GM23338 (cell line): ENCODE data around the gene ERCC6. TPM values are rescaled to one million over a fixed set of nuclear protein-coding genes. Genes with fewer than 3 reads are reported as not detected.

Experiments used
- ATAC-seq: fragments of 200-7000 bp; cut with Tn5 transposase; 3 replicates; pipeline ENCODE4 v1.9.1; 2020
- DNase-seq: peaks from one replicate; pipeline ENCODE4 v3.0.0-alpha.2; 2015; ENCODE audit warnings: low spot score
- H2AFZ ChIP-seq: fragments of 200-600 bp; sonication (generic); 2 replicates; pipeline ENCODE4 v1.8.0; 2016; ENCODE audit warnings: antibody characterized with exemption, mild to moderate bottlenecking, moderate library complexity
- H3F3A ChIP-seq: fragments of 200-600 bp; sonication (generic); replicated peaks from 2 replicates; pipeline ENCODE4 v1.8.0; 2017; ENCODE audit warnings: antibody characterized with exemption, mixed run types, low read depth
- H3K27ac ChIP-seq: fragments of 200-600 bp; sonication (generic); 2 replicates; pipeline ENCODE4 v1.6.1; 2016; ENCODE audit warnings: low read depth
- H3K27me3 ChIP-seq: fragments of 200-600 bp; sonication (generic); 2 replicates; pipeline ENCODE4 v1.8.0; 2016; ENCODE audit warnings: mild to moderate bottlenecking, mixed run types, moderate library complexity; ENCODE audit not compliant: insufficient read depth
- H3K36me3 ChIP-seq: fragments of 200-600 bp; sonication (generic); 2 replicates; pipeline ENCODE4 v1.8.0; 2016; ENCODE audit warnings: mild to moderate bottlenecking; ENCODE audit not compliant: insufficient read depth
- H3K4me1 ChIP-seq: fragments of 200-600 bp; sonication (generic); 2 replicates; pipeline ENCODE4 v1.8.0; 2016; ENCODE audit warnings: mild to moderate bottlenecking, moderate library complexity; ENCODE audit not compliant: insufficient read depth
- H3K4me2 ChIP-seq: fragments of 200-600 bp; sonication (generic); 2 replicates; pipeline ENCODE4 v1.7.1; 2017; ENCODE audit warnings: mixed run types
- H3K4me3 ChIP-seq: fragments of 200-600 bp; sonication (generic); 2 replicates; pipeline ENCODE4 v1.6.1; 2016; ENCODE audit warnings: mixed run types
- H3K79me2 ChIP-seq: fragments of 200-600 bp; sonication (generic); replicated peaks from 2 replicates; pipeline ENCODE4 v1.8.0; 2017; ENCODE audit warnings: mild to moderate bottlenecking; ENCODE audit not compliant: insufficient read depth
- H3K9me2 ChIP-seq: fragments of 200-600 bp; sonication (generic); 2 replicates; pipeline ENCODE4 v1.8.0; 2017; ENCODE audit not compliant: insufficient read depth
- H4K20me1 ChIP-seq: fragments of 200-600 bp; sonication (generic); replicated peaks from 2 replicates; pipeline ENCODE4 v1.8.0; 2017; ENCODE audit warnings: mild to moderate bottlenecking; ENCODE audit not compliant: insufficient read depth
- H3K27ac Mint-ChIP-seq: 2 replicates; pipeline ENCODE4 v1.8.0; 2020; ENCODE audit warnings: inconsistent platforms, mild to moderate bottlenecking, moderate library complexity, mixed read lengths
- H3K27me3 Mint-ChIP-seq: 3 replicates; pipeline ENCODE4 v1.8.0; 2022; ENCODE audit warnings: low read depth, mild to moderate bottlenecking, moderate library complexity, mixed read lengths, inconsistent platforms; ENCODE audit not compliant: insufficient read depth, poor library complexity
- H3K36me3 Mint-ChIP-seq: 3 replicates; pipeline ENCODE4 v1.8.0; 2021; ENCODE audit warnings: low read depth, mild to moderate bottlenecking, inconsistent platforms, moderate library complexity, mixed read lengths
- H3K4me1 Mint-ChIP-seq: 3 replicates; pipeline ENCODE4 v1.8.0; 2020; ENCODE audit warnings: mild to moderate bottlenecking, inconsistent platforms, mixed read lengths
- H3K4me3 Mint-ChIP-seq: 3 replicates; pipeline ENCODE4 v1.8.0; 2021; ENCODE audit warnings: moderate library complexity, mild to moderate bottlenecking, inconsistent platforms, mixed read lengths
- H3K9me3 Mint-ChIP-seq: 3 replicates; pipeline ENCODE4 v1.8.0; 2020; ENCODE audit warnings: moderate library complexity, mild to moderate bottlenecking, inconsistent platforms, mixed read lengths
- EZH2phosphoT487 ChIP-seq: fragments of 200-600 bp; sonication (generic); IDR thresholded peaks from one replicate; pipeline ENCODE4 v1.8.1; 2018; ENCODE audit warnings: antibody characterized with exemption; ENCODE audit not compliant: unreplicated experiment
- NANOG ChIP-seq: IDR thresholded peaks from 2 replicates; pipeline ENCODE4 v1.6.1; 2016; ENCODE audit warnings: antibody characterized with exemption, borderline replicate concordance
- POLR2AphosphoS5 ChIP-seq: IDR thresholded peaks from 2 replicates; pipeline ENCODE4 v1.6.1; 2016; ENCODE audit warnings: antibody characterized with exemption, low read depth
- STAT1 ChIP-seq: IDR thresholded peaks from one replicate; pipeline ENCODE4 v1.6.1; 2016; ENCODE audit warnings: antibody characterized with exemption; ENCODE audit not compliant: unreplicated experiment
- ZNF114 ChIP-seq: fragments of 250-450 bp; sonication (Bioruptor Pico); IDR thresholded peaks from 2 replicates; pipeline ENCODE4 v1.5.0; 2020; ENCODE audit warnings: mild to moderate bottlenecking, moderate library complexity
- ZNF331 ChIP-seq: fragments of 250-450 bp; sonication (Bioruptor Pico); IDR thresholded peaks from 2 replicates; pipeline ENCODE4 v1.5.0; 2020; ENCODE audit warnings: low read depth, mild to moderate bottlenecking, moderate library complexity
- polyA plus RNA-seq: library from polyadenylated mRNA; unstranded; fragments of >200 nt; fragmentation: Nextera tagmentation; extraction: Ambion mirVana; gene quantifications from 2 replicates; pipeline ENCODE4 v1.2.1, GENCODE V29; 2016
- total RNA-seq: library from RNA; depleted of rRNA; stranded (reverse); fragments of >200 nt; shearing (Covaris generic); gene quantifications from 2 replicates; pipeline ENCODE4 v1.2.3, GENCODE V29; 2014
- TF ChIP-seq, protein P1 (sequence below), 2 experiments: fragments of 200-600 bp in 1 of 2; sonication (generic) in 1 of 2; conservative IDR thresholded peaks; 2 replicates each; pipeline versions ENCODE4 v1.5.1 to v1.6.1; 2016 to 2017; ENCODE audit warnings: antibody characterized with exemption in 2 of 2, low read depth in 2 of 2, mild to moderate bottlenecking in 2 of 2, moderate library complexity in 1 of 2
- TF ChIP-seq, protein P2 (sequence below): IDR thresholded peaks from one replicate; pipeline ENCODE4 v1.6.1; 2018; ENCODE audit warnings: antibody characterized with exemption; ENCODE audit not compliant: unreplicated experiment

The ERCC6 gene
- total and polyA plus RNA-seq, 2 experiments from 2014 or later: 2.5 to 13.8 TPM

DNA sequence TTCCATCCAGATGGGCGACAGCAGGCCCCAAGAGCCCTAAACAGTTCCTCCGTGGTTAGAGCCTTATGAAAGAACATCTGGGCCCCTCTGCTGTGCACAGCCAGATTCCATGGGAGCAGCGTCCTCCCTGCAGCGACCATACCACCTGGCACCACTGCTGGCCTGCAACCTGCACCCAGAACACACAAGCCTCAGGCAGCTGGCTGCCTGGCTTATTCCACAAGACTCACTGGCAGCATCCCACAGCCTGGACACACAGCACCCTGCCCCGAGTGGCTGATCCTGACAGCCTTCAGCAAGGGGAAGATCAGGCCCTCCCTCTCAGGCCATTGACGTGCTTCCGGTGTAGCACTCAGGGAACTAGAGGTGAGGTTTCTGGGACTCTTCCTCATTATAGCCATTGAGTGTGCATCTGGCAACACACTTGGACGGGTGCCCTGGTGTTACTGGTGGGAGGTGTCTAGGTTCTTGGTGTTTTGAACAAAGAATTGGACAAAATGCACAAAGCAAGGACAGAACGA is 33.7 kb upstream of the ERCC6 start:
- H3K4me1 ChIP-seq: no peaks in the 10 kb centered on the region
- TF ChIP-seq STAT1: no peak
- TF ChIP-seq ZNF114: no peak
- H3F3A ChIP-seq: no peaks in the 10 kb centered on the region
- no peaks in the 10 kb centered on the region for H3K27me3 ChIP-seq
- no peak overlapping the region for H3K27ac ChIP-seq
- no peak overlapping the region for H3K4me3 Mint-ChIP-seq
- H3K36me3 ChIP-seq: no peaks in the 10 kb centered on the region
- DNase-seq (no peak), ATAC-seq (no peak)
- H3K4me3 ChIP-seq: no peak overlapping the region
- no peak overlapping the region for H2AFZ ChIP-seq
- H4K20me1 ChIP-seq: no peaks in the 10 kb centered on the region
- H3K4me2 ChIP-seq: no peak overlapping the region
- H3K36me3 Mint-ChIP-seq: no peaks in the 10 kb centered on the region
- no peaks in the 10 kb centered on the region for H3K79me2 ChIP-seq
- H3K9me2 ChIP-seq: 0 out of 2 replicates have a peak, but pooled peaks cover 7% of the 10 kb centered on the region
- H3K27ac Mint-ChIP-seq: no peak overlapping the region
- peaks cover 14% of the 10 kb centered on the region for H3K9me3 Mint-ChIP-seq
- peaks cover 3% of the 10 kb centered on the region for H3K27me3 Mint-ChIP-seq
- no peaks in the 10 kb centered on the region for H3K4me1 Mint-ChIP-seq

DNA sequence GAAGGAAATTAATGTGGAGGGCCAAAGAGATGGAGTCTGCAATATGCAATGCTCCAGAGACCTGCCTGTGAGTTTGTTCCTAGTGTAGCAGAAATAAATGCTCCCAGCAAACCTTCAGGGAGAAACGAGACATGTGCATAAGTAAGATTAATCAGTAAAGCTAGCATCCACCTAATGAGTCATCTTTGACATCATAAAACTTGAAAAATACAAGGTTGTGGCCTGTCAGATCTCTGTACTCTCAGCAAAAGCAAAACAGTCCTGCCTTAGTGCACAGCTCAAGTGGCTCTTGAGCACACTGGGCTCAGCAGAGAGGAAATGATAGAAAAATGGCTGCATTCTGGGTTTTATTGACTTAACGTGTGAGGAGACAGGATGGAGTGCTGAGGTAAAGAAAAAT is 32.5 kb upstream of the ERCC6 start:
- Mint-ChIP-seq H3K4me3 (no peak overlapping the region), H3K27ac (no peak overlapping the region)
- no peak overlapping the region for H2AFZ ChIP-seq

More for the DNA sequence above, 32.5 kb upstream of the ERCC6 start:
- ATAC-seq (no peak), DNase-seq (no peak)
- Histone ChIP-seq H3K36me3 (no peaks in the 10 kb centered on the region), H3K27me3 (no peaks in the 10 kb centered on the region), H4K20me1 (no peaks in the 10 kb centered on the region), H3K9me2 (0 out of 2 replicates have a peak, but pooled peaks cover 7% of the 10 kb centered on the region), H3K4me3 (no peak overlapping the region), H3K4me2 (no peak overlapping the region), H3F3A (no peaks in the 10 kb centered on the region), H3K79me2 (no peaks in the 10 kb centered on the region), H3K4me1 (no peaks in the 10 kb centered on the region), H3K27ac (no peak overlapping the region)
- H3K9me3 Mint-ChIP-seq: peaks cover 14% of the 10 kb centered on the region
- H3K4me1 Mint-ChIP-seq: no peaks in the 10 kb centered on the region
- H3K36me3 Mint-ChIP-seq: no peaks in the 10 kb centered on the region
- TF ChIP-seq ZNF331 (CRISPR knock-in tag): no peak
- no peak for TF ChIP-seq ZNF114
- no peak for TF ChIP-seq POLR2AphosphoS5
- TF ChIP-seq STAT1: no peak
- TF ChIP-seq EZH2phosphoT487: no peak
- TF ChIP-seq, protein P1, sequence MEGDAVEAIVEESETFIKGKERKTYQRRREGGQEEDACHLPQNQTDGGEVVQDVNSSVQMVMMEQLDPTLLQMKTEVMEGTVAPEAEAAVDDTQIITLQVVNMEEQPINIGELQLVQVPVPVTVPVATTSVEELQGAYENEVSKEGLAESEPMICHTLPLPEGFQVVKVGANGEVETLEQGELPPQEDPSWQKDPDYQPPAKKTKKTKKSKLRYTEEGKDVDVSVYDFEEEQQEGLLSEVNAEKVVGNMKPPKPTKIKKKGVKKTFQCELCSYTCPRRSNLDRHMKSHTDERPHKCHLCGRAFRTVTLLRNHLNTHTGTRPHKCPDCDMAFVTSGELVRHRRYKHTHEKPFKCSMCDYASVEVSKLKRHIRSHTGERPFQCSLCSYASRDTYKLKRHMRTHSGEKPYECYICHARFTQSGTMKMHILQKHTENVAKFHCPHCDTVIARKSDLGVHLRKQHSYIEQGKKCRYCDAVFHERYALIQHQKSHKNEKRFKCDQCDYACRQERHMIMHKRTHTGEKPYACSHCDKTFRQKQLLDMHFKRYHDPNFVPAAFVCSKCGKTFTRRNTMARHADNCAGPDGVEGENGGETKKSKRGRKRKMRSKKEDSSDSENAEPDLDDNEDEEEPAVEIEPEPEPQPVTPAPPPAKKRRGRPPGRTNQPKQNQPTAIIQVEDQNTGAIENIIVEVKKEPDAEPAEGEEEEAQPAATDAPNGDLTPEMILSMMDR (conservative IDR thresholded peaks at IDR 0.05; ENCODE audit: low read depth in 2 of 2): no peak
- TF ChIP-seq, protein P2, sequence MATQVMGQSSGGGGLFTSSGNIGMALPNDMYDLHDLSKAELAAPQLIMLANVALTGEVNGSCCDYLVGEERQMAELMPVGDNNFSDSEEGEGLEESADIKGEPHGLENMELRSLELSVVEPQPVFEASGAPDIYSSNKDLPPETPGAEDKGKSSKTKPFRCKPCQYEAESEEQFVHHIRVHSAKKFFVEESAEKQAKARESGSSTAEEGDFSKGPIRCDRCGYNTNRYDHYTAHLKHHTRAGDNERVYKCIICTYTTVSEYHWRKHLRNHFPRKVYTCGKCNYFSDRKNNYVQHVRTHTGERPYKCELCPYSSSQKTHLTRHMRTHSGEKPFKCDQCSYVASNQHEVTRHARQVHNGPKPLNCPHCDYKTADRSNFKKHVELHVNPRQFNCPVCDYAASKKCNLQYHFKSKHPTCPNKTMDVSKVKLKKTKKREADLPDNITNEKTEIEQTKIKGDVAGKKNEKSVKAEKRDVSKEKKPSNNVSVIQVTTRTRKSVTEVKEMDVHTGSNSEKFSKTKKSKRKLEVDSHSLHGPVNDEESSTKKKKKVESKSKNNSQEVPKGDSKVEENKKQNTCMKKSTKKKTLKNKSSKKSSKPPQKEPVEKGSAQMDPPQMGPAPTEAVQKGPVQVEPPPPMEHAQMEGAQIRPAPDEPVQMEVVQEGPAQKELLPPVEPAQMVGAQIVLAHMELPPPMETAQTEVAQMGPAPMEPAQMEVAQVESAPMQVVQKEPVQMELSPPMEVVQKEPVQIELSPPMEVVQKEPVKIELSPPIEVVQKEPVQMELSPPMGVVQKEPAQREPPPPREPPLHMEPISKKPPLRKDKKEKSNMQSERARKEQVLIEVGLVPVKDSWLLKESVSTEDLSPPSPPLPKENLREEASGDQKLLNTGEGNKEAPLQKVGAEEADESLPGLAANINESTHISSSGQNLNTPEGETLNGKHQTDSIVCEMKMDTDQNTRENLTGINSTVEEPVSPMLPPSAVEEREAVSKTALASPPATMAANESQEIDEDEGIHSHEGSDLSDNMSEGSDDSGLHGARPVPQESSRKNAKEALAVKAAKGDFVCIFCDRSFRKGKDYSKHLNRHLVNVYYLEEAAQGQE: no peak
- TF ChIP-seq NANOG: no peak
- peaks cover 3% of the 10 kb centered on the region for H3K27me3 Mint-ChIP-seq
